OCI-LY1 (cell line): ENCODE data around the gene CIAO2A.

ENCODE experiments used
- CTCF ChIP-seq: fragments of 200-600 bp; sonication (generic), shearing (Covaris generic); IDR thresholded peaks from 2 replicates; pipeline ENCODE4 v1.5.1; 2017; ENCODE audit warnings: mild to moderate bottlenecking, antibody characterized with exemption, low read length, moderate library complexity, mixed read lengths
- EZH2 ChIP-seq: fragments of 200-600 bp; sonication (generic), shearing (Covaris generic); IDR thresholded peaks from 2 replicates; pipeline ENCODE4 v1.8.0; 2017; ENCODE audit warnings: borderline replicate concordance, mixed run types, mild to moderate bottlenecking, antibody characterized with exemption, low read length, moderate library complexity, mixed read lengths

- TF ChIP-seq CTCF (peak; percentile 67), EZH2 (no peak)
These were observed 47.1 kb downstream of the CIAO2A start, which contains the start of gene DAPK2 for GRCh38 chr15:64046421-64047153.
